ENCODE results near the gene EPDR1. TPM values are rescaled to one million over a fixed set of nuclear protein-coding genes. Genes with fewer than 3 reads are reported as not detected.

The EPDR1 gene
- total RNA-seq, 1 donor from 2014 or later: 10.3 TPM

- H3K9me3 Mint-ChIP-seq (ENCODE audit: unreplicated experiment): peaks cover 2% of the 10 kb centered on the region
- H3K4me3 Mint-ChIP-seq (ENCODE audit: unreplicated experiment): no peak overlapping the region
- no peaks in the 10 kb centered on the region for H3K4me1 Mint-ChIP-seq (ENCODE audit: low read depth, unreplicated experiment)
- peaks cover 2% of the 10 kb centered on the region for H3K27me3 Mint-ChIP-seq (ENCODE audit: unreplicated experiment)
- H3K27ac Mint-ChIP-seq (ENCODE audit: unreplicated experiment): no peak overlapping the region
- TF ChIP-seq CTCF (IDR thresholded peaks at IDR 0.05; ENCODE audit: partially characterized antibody, unreplicated experiment): no peak
- no peaks in the 10 kb centered on the region for H3K36me3 Mint-ChIP-seq (ENCODE audit: unreplicated experiment)
- DNase-seq: no peak
These were observed 66.5 kb downstream of the EPDR1 start for GRCh38 chr7:37986908-37987330.

GRCh38 chr7:37987732-37988131, 67.3 kb downstream of the EPDR1 start:
- no peaks in the 10 kb centered on the region for H3K36me3 Mint-ChIP-seq (ENCODE audit: unreplicated experiment)
- H3K27me3 Mint-ChIP-seq (ENCODE audit: unreplicated experiment): peaks cover 2% of the 10 kb centered on the region
- peaks cover 2% of the 10 kb centered on the region for H3K9me3 Mint-ChIP-seq (ENCODE audit: unreplicated experiment)
- H3K4me1 Mint-ChIP-seq (ENCODE audit: low read depth, unreplicated experiment): no peaks in the 10 kb centered on the region
- no peak for TF ChIP-seq CTCF (IDR thresholded peaks at IDR 0.05; ENCODE audit: partially characterized antibody, unreplicated experiment)
- no peak overlapping the region for H3K27ac Mint-ChIP-seq (ENCODE audit: unreplicated experiment)
- no peak overlapping the region for H3K4me3 Mint-ChIP-seq (ENCODE audit: unreplicated experiment)
- DNase-seq: no peak

GRCh38 chr7:37988721-37989650, 68.5 kb downstream of the EPDR1 start:
- Mint-ChIP-seq H3K27me3 (ENCODE audit: unreplicated experiment) (peaks cover 2% of the 10 kb centered on the region), H3K4me1 (ENCODE audit: low read depth, unreplicated experiment) (no peaks in the 10 kb centered on the region), H3K36me3 (ENCODE audit: unreplicated experiment) (no peaks in the 10 kb centered on the region), H3K27ac (ENCODE audit: unreplicated experiment) (no peak overlapping the region), H3K9me3 (ENCODE audit: unreplicated experiment) (peaks cover 2% of the 10 kb centered on the region), H3K4me3 (ENCODE audit: unreplicated experiment) (no peak overlapping the region)
- no peak for TF ChIP-seq CTCF (IDR thresholded peaks at IDR 0.05; ENCODE audit: partially characterized antibody, unreplicated experiment)
- no peak for DNase-seq

GRCh38 chr7:37990337-37990736, 69.9 kb downstream of the EPDR1 start:
- Mint-ChIP-seq H3K36me3 (ENCODE audit: unreplicated experiment) (no peaks in the 10 kb centered on the region), H3K4me3 (ENCODE audit: unreplicated experiment) (no peak overlapping the region), H3K9me3 (ENCODE audit: unreplicated experiment) (peaks cover 2% of the 10 kb centered on the region), H3K4me1 (ENCODE audit: low read depth, unreplicated experiment) (no peaks in the 10 kb centered on the region), H3K27me3 (ENCODE audit: unreplicated experiment) (peaks cover 2% of the 10 kb centered on the region), H3K27ac (ENCODE audit: unreplicated experiment) (no peak overlapping the region)
- TF ChIP-seq CTCF (IDR thresholded peaks at IDR 0.05; ENCODE audit: partially characterized antibody, unreplicated experiment): no peak
- no peak for DNase-seq

GRCh38 chr7:37993060-37993501, 72.6 kb downstream of the EPDR1 start:
- DNase-seq: no peak
- Mint-ChIP-seq H3K27me3 (ENCODE audit: unreplicated experiment) (no peaks in the 10 kb centered on the region), H3K36me3 (ENCODE audit: unreplicated experiment) (no peaks in the 10 kb centered on the region), H3K4me3 (ENCODE audit: unreplicated experiment) (no peak overlapping the region), H3K27ac (ENCODE audit: unreplicated experiment) (no peak overlapping the region), H3K9me3 (ENCODE audit: unreplicated experiment) (peaks cover 5% of the 10 kb centered on the region), H3K4me1 (ENCODE audit: low read depth, unreplicated experiment) (no peaks in the 10 kb centered on the region)
- TF ChIP-seq CTCF (IDR thresholded peaks at IDR 0.05; ENCODE audit: partially characterized antibody, unreplicated experiment): no peak

All from glutamatergic neuron (in vitro differentiated cells).